ENCODE data around the gene ARSI. TPM values are rescaled to one million over a fixed set of nuclear protein-coding genes. Genes with fewer than 3 reads are reported as not detected.

The ARSI gene
- total RNA-seq, 1 experiment from 2014 or later: 5.9 TPM

- TF ChIP-seq JAZF1 (CRISPR knock-in tag; IDR thresholded peaks at IDR 0.05) (no peak), HMGXB4 (CRISPR knock-in tag; IDR thresholded peaks at IDR 0.05) (no peak), FOXP4 (CRISPR knock-in tag; IDR thresholded peaks at IDR 0.05) (no peak), STAT6 (CRISPR knock-in tag; conservative IDR thresholded peaks at IDR 0.05; ENCODE audit: low read depth) (no peak), RELA (CRISPR knock-in tag; IDR thresholded peaks at IDR 0.05; ENCODE audit: borderline replicate concordance) (no peak), CTCF (IDR thresholded peaks at IDR 0.05) (no peak)
- H3K9me3 Mint-ChIP-seq: peaks cover 9% of the 10 kb centered on the region; the same call in 1 of the 2 replicates
- no peaks in the 10 kb centered on the region; the same call in 1 of the 2 replicates for H3K27me3 Mint-ChIP-seq (ENCODE audit: low read depth)
- H3K4me1 Mint-ChIP-seq: peaks cover 11% of the 10 kb centered on the region
- no peak overlapping the region for H3K4me3 Mint-ChIP-seq
- POLR2A ChIA-PET: interaction anchor here (1.1 kb wide), 1 partner anchor 43 kb away, joined by 3 read pairs; no protein-coding TSS in a partner anchor
- no peaks in the 10 kb centered on the region for H3K36me3 Mint-ChIP-seq
- DNase-seq (ENCODE audit: low spot score) (no peak), ATAC-seq (peak; percentile 49)
- CTCF ChIA-PET: interaction anchor here (0.7 to 2.4 kb wide), 6 partner anchors 8 to 194 kb away, joined by 3 to 10 read pairs (median 4); partner anchors contain the start of gene ARSI
- H3K27ac Mint-ChIP-seq: peak overlapping the region; percentile 5; the same call in 1 of the 2 replicates
These were observed 16.1 kb upstream of the ARSI start for GRCh38 chr5:150318613-150319483.

- H3K36me3 Mint-ChIP-seq: no peaks in the 10 kb centered on the region
- POLR2A ChIA-PET: interaction anchor here (0.6 to 1.6 kb wide), 2 partner anchors 15 to 190 kb away, joined by 3 to 5 read pairs; partner anchors contain the start of gene ARSI
- peaks cover 11% of the 10 kb centered on the region for H3K4me1 Mint-ChIP-seq
- H3K27ac Mint-ChIP-seq: no peak overlapping the region
- ATAC-seq (peak; percentile 41; the same call in 1 of the 2 replicates), DNase-seq (ENCODE audit: low spot score) (no peak)
- H3K27me3 Mint-ChIP-seq (ENCODE audit: low read depth): no peaks in the 10 kb centered on the region
- H3K9me3 Mint-ChIP-seq: peaks cover 9% of the 10 kb centered on the region; the same call in 1 of the 2 replicates
- CTCF ChIA-PET: no interaction called here
- H3K4me3 Mint-ChIP-seq: no peak overlapping the region
- TF ChIP-seq GABPB1 (CRISPR knock-in tag; IDR thresholded peaks at IDR 0.05) (peak; percentile 45), FOXK1 (CRISPR knock-in tag; IDR thresholded peaks at IDR 0.05) (no peak)
These were observed 14.6 kb upstream of the ARSI start for GRCh38 chr5:150317048-150318003.

GRCh38 chr5:150316320-150316719, 13.6 kb upstream of the ARSI start:
- Mint-ChIP-seq H3K9me3 (peaks cover 4% of the 10 kb centered on the region; the same call in 1 of the 2 replicates), H3K27me3 (ENCODE audit: low read depth) (no peaks in the 10 kb centered on the region), H3K4me3 (no peak overlapping the region), H3K36me3 (no peaks in the 10 kb centered on the region), H3K4me1 (peaks cover 11% of the 10 kb centered on the region), H3K27ac (no peak overlapping the region)
- DNase-seq (ENCODE audit: low spot score) (no peak), ATAC-seq (no peak)
- POLR2A ChIA-PET: interaction anchor here (1.6 kb wide), 1 partner anchor 14 kb away, joined by 5 read pairs; the partner anchor contains the start of gene ARSI
- CTCF ChIA-PET: interaction anchor here (0.6 kb wide), 1 partner anchor 80 kb away, joined by 3 read pairs; no protein-coding TSS in a partner anchor
- TF ChIP-seq ARID4B (CRISPR knock-in tag; IDR thresholded peaks at IDR 0.05; ENCODE audit: borderline replicate concordance): no peak
- TF ChIP-seq SMAD4 (CRISPR knock-in tag; IDR thresholded peaks at IDR 0.05): no peak
- no peak for TF ChIP-seq MYBL2 (CRISPR knock-in tag; IDR thresholded peaks at IDR 0.05)
